HG03342 (cell line): ENCODE results near the gene E2F3.
A peak's percentile ranks its signal among the peaks of the same experiment; 100 is the strongest.

ENCODE experiments used
- ATAC-seq: cut with Tn5 transposase; IDR thresholded peaks from one replicate; pipeline ENCODE4 v1.9.1; 2021; ENCODE audit warnings: mild to moderate bottlenecking, moderate library complexity; ENCODE audit not compliant: unreplicated experiment

Gene E2F3

GRCh38 chr6:20402092-20402341 lies 338 bp downstream of the E2F3 start:
- no peak for ATAC-seq

GRCh38 chr6:20402342-20403069 lies 827 bp downstream of the E2F3 start:
- no peak for ATAC-seq

DNA sequence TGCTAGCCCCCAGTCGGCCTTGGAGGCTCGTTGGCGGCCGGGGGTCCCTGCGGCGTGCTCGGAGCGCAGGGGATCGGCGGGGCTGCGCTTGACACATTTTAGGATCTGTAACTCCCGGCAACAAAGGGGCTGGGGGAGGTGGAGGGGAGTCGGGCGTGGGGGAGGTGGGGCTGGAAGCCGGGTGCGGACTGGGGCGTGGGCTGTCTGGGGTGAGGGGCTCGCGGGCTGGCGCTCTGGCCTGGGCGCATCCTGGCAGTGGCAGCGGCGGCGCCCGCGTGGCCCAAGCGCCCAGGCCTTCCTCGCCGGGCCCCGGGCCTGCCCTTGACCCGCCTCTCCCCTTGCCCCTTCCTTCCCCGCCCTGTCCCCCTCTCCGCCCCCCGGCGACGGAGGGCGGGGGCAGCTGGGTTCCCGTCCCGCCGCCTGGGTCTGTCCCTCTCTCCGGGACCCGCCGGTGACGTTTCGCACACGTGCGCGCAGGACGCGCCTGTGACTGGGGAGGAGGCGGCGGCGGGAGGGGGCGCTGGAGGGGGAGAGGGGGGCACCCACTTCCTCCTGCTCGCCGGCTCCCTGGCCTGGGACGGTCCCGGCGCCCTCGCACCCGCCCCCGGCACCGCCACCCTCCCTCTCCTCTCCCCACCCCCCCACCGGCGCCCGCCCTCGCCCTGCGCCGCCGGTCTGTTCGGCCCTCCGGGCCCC lies 1.5 kb downstream of the E2F3 start:
- ATAC-seq: peak; percentile 41

GRCh38 chr6:20403766-20404640 lies 2.3 kb downstream of the E2F3 start:
- ATAC-seq: peak; percentile 1

DNA sequence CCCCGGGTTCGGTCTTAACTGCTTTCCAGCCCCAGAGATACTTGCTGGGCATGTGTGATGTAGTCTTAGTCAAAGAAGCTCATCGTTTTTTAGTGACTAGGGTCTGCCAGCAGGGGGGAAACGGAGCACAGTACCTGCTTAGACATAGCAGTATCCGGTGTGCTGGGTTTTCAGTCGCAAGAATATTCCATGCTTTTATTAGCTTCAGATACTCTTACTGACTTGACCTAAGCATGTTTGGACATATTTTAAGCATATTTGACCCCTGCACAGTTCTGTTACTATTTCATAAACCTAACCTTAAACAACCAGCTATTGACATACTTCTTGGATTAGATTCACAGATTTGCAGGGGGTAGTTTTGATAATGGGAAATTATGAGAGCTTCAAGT lies 3.0 kb downstream of the E2F3 start:
- peak; percentile 31 for ATAC-seq

GRCh38 chr6:20408851-20409250 lies 7.2 kb downstream of the E2F3 start:
- no peak for ATAC-seq

- ATAC-seq: peak; percentile 89
These were observed 7.8 kb downstream of the E2F3 start for GRCh38 chr6:20409427-20409971.

DNA sequence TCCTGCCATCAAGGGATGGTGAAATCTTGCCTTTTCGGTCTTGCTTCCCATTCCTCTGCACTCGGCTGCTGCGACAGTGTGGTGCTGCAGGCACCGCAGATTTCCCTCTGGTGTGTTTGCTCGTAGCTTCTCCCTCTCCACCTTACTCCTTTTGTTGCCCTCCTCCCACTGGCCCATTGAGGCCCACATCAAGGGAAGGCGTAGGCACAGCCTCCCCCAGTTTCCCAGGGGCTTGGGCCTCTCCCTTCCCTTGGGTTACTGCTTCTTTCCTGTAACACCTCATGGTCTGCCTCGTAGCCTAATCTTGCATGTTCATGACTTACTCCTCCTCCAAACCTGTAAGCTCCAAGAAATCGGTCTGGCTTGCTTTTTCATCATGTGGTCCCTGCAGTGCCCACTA lies 9.9 kb downstream of the E2F3 start:
- ATAC-seq: no peak

DNA sequence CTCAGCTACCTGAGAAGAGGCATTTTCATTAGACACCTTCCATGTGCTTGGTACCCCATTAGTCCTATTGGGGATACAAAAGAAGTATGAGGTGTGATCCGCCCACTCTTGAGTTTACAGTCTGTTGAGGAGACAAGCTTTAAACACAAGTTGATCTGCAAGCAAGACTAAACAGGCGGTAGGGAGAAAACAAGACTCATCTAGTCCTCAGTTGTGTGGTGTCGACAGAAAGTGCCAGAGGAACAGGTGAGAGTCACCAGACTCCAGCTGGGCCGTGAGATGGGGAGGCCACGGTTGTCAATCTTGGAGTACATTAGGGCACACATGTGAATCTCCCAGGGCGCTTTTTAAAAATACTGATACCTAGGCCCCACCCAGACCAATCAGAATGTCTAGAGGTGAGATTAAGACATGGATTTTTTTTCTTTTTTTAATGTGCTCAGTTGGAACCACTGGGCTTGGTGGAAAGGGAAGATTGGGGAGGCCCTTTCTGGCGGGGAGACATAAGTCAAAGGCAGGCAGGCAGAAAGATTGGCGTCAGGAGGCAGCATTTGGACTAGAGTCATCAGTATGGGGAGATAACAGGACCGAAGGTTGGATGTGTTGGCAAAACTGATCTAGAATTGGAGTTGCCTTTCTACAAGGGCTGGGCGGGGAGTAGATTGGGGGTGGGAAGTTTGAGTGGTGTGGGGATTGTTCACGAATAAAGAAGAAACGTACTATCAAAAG lies 10.4 kb downstream of the E2F3 start:
- no peak for ATAC-seq

DNA sequence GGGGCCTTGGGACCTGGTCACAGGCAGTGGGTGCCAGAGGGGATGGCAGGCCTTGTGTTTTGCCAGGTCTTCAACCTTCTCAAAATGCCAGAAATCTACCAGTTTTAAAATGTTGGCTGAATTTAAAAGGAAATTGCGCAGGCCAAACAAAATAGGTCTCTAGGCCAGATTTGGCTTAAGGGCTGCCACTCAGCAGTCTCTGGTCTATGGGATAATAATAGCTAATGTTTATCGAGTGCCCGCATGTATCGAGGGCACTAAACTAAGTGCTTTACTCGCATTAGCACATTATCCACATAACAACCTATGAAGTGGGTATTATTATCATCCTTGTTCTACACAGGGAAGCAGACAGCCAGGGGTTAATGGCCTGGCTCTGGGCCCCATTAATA lies 11.0 kb downstream of the E2F3 start:
- ATAC-seq: no peak

DNA sequence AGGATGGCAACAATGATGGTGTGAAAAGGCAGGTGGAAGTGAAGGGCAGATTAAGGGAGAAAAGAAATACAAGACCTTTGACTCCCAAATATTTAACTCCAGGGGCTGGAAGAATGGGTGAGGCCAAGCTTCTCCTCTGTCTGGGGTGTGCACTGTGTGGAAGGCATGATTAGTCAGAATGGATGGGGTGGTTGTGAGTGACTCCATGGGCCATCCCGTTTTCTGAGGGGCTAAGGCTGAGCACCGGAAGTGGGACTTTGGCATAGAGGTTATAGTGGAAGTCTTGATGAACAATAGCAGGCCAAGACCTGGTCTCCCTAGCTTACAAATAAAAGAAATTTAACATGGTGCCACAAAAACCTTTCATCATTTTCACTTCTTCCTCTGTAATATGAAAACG lies 12.1 kb downstream of the E2F3 start:
- ATAC-seq: no peak

DNA sequence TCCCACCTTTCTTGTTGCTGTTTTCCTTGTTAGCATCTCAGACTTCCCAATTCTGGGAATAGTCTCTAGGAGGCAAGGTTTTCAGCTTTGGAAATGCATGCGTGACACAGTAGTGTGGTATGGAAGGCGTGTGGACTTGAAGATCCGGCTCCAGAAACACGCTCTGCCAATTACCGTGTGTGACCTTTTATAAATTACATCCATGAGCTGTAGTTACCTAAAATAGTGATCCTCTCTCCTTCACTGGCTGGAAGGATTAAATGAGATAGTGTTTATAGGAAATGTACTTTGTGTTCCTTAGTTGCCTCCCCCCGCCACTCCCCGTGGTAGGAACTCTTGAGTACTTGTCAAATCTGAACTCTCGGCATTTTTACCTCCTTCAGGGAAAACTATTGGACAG lies 13.0 kb downstream of the E2F3 start:
- ATAC-seq: no peak

DNA sequence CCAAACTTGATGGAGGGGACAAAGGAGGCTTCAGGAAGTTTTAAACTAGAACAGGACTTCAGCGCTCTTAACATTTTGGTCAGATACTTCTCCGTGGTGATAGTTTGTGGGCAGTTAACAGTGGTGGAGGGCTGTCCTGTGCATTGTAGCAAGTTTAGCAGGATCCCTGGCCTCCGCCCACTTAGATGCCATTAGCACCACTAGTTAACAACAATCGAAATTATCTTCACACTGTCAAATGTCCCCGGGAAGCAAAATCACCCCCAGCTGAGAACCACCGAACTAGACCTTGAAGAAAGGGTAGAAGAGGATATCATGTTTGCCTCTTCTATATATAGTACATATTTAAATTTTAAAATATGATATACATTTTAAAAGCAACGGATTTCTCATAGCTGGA lies 13.6 kb downstream of the E2F3 start:
- ATAC-seq: no peak

GRCh38 chr6:20415712-20416454 lies 14.2 kb downstream of the E2F3 start:
- ATAC-seq: no peak

DNA sequence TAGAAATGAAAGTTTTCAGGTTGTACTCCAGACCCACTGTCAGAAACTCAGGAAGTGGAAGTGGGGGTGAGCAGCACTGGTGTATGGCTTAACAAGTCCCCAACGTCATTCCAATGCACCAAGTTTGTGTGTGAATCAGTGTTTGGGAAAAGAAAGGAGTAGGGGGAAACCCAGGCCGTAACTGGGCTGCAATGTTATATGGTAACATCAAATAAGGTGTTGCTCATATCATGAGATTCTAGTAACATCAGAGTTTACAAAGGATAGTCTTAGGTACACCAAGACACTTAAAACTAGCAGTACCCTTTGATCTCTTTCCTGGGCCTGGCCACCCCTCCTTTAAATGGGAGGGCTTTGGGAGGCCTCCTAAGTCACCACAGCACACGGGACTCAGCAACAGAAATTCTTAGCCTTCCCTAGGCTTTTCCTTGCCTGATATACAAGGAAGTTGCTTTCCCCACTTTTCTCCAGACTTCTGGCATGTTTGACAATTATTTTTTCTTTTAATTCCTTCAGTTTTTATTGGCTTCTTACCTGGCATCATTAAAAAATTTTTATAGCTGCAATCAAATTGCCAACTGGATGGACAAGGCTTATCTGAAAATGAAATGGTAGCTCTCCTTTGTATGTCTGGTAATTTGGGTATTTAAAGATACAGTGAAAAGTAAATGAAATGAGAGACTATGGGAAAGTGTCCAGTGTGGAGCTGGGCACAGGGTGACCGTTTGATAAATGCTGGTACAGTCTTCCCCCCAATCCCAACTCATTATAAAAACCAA lies 15.1 kb downstream of the E2F3 start:
- no peak for ATAC-seq

DNA sequence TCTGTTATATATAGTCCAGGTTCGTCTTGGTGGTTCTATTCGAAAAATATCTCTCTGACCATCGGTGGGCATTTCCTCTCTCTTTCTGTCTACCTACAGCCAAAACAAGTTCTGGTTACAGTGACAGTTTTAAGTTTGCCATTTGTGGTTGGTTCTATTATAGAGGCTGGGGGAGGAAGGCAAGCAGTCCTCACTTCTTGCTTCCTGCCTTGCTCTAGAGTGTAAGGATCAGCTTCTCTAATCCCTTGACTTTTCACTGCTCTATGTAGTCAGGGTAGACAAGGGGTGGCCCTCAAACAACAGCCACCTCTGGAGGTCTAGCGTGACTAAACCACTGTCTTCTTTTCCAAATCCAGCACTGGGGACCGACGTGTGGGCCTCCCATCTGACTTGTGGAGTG lies 16.1 kb downstream of the E2F3 start:
- ATAC-seq: peak; percentile 59

DNA sequence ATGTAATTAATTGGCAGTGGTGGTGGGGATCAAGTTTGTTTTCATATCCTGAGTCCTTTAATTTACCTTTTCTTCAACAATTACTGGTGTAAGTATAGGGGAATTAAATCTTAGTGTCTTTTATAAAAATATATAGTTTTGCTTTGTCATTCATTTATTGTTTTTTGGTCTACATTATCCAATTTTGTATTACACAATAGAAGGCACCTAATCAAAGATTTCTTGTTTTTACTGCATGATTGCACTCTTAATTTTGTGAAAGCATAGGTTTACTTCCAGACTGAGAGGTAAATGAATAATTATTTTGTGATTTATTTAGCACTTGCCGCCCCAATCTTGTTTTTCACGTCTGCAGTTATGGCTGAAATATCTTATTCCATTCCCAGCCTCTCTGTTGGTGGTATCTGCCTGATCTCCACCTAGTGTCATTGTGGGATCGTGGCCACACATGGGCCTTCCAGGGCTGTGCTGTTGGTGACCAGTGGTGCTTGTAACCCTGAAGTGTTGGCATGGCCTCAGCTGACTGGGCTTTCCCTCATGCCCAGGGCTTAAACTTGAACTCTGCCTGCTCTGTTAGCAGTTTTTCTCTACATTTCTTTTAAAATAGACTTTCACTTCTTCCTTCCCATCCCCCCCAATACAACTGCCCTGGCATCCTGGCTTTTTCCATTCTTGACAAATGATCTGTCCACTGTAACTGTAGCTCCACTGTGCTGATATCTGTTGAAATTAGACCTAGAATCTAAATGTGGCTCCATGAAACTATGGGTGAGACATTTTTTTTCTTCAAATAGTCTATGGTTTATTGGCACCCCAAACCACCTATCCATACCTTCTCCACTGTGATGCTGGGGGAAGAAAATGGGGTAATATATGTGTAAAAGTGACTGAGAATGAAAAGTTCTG lies 24.8 kb downstream of the E2F3 start:
- ATAC-seq: no peak

GRCh38 chr6:20427856-20428255 lies 26.2 kb downstream of the E2F3 start:
- ATAC-seq: peak; percentile 87

- ATAC-seq: no peak
These were observed 31.0 kb downstream of the E2F3 start for GRCh38 chr6:20432692-20433091.
